ENCODE measurements around the gene LUZP2.

GRCh38 chr11:25119416-25119815, 622.6 kb downstream of the LUZP2 start:
- no peak for TF ChIP-seq CTCF (IDR thresholded peaks at IDR 0.05; ENCODE audit: low read depth, low read length, missing input control)
- no peak for TF ChIP-seq JUND (IDR thresholded peaks at IDR 0.05)

Measured in liver (tissue), 3 donors.